Body of pancreas (tissue), 4 donors: ENCODE results near the gene ASB5. TPM values are rescaled to one million over a fixed set of nuclear protein-coding genes. Genes with fewer than 3 reads are reported as not detected.

Source experiments
- ATAC-seq: fragments of 150-250 bp; one replicate; pipeline ENCODE4 v1.9.1; 2016
- DNase-seq, 4 donors: peaks; one replicate each; pipeline ENCODE4 v3.0.0-alpha.2; 2019
- H3K27ac ChIP-seq, 4 donors: fragments of 200-600 bp; sonication (generic); 1 replicate in 3 of 4; 2 replicates in 1 of 4; pipeline versions ENCODE4 v1.5.1 to v1.6.1; 2016 to 2019; ENCODE audit warnings: mild to moderate bottlenecking in 1 of 4, mixed read lengths in 1 of 4, moderate library complexity in 1 of 4
- H3K27me3 ChIP-seq, 2 donors: fragments of 200-600 bp; sonication (generic); one replicate each; pipeline ENCODE4 v1.6.0; 2016; ENCODE audit warnings: mild to moderate bottlenecking in 1 of 2
- H3K36me3 ChIP-seq, 2 donors: fragments of 200-600 bp; sonication (generic); replicated peaks in 1 of 2; 2 replicates each; pipeline ENCODE4 v1.5.1; 2016; ENCODE audit warnings: low read depth in 2 of 2; ENCODE audit not compliant: insufficient read depth in 1 of 2
- H3K4me1 ChIP-seq: fragments of 200-600 bp; sonication (generic); one replicate; pipeline ENCODE4 v1.6.0; 2016
- H3K4me3 ChIP-seq, 2 donors: fragments of 200-600 bp; sonication (generic); 1 replicate in 1 of 2; 2 replicates in 1 of 2; pipeline ENCODE4 v1.5.1; 2016 to 2019
- H3K9me3 ChIP-seq, 3 donors: fragments of 200-600 bp; sonication (generic); 1 replicate in 2 of 3; 2 replicates in 1 of 3; pipeline ENCODE4 v1.5.1; 2016
- CTCF ChIP-seq, 7 experiments: fragments of 450-650 bp in 4 of 7; fragments of 200-600 bp in 3 of 7; sonication (generic) in 3 of 7; IDR thresholded peaks; one replicate each; pipeline ENCODE4 v1.5.1; 2016 to 2019; ENCODE audit warnings: antibody characterized with exemption in 7 of 7
- POLR2A ChIP-seq, 3 donors: fragments of 450-650 bp; IDR thresholded peaks; one replicate each; pipeline ENCODE4 v1.6.1; 2016; ENCODE audit warnings: antibody characterized with exemption in 3 of 3, mild to moderate bottlenecking in 2 of 3
- WGBS, 2 donors: methylation state at CpG; one replicate each; pipeline ENCODE4 v1.1.5; 2017; 5-methylcytosine and 5-hydroxymethylcytosine counted together
- intact Hi-C: fragments of 100-400 bp; cut with DNase I; formaldehyde crosslinking; loops from one replicate; pipeline ENCODE4 v1.15.1; 2023
- total RNA-seq, 2 donors: library from RNA; depleted of rRNA; stranded (reverse); fragments of >200 nt; gene quantifications; one replicate each; pipeline ENCODE4 v1.1.0, GENCODE V29; 2016

The ASB5 gene
- total RNA-seq, 2 donors from 2014 or later: not detected

GRCh38 chr4:176292920-176293319 is 23.9 kb upstream of the ASB5 start:
- ATAC-seq (no peak), DNase-seq (no peak)
- Histone ChIP-seq H3K9me3 (no peaks in the 10 kb centered on the region), H3K27me3 (no peaks in the 10 kb centered on the region), H3K4me1 (no peaks in the 10 kb centered on the region), H3K36me3 (no peaks in the 10 kb centered on the region), H3K27ac (no peak overlapping the region), H3K4me3 (no peak overlapping the region)
- 65 to 69% methylated on average over 1 of the region's 1 CpG for WGBS, 2 donors
- intact Hi-C loops: no loop called here
- no peak for TF ChIP-seq POLR2A (IDR thresholded peaks at IDR 0.05)
- TF ChIP-seq CTCF (IDR thresholded peaks at IDR 0.05): no peak

GRCh38 chr4:176291748-176292147 is 22.7 kb upstream of the ASB5 start:
- H3K36me3 ChIP-seq: no peaks in the 10 kb centered on the region
- ATAC-seq (no peak), DNase-seq (no peak)
- H3K27me3 ChIP-seq: no peaks in the 10 kb centered on the region
- H3K4me1 ChIP-seq: no peaks in the 10 kb centered on the region
- no peak overlapping the region for H3K4me3 ChIP-seq
- no peak overlapping the region for H3K27ac ChIP-seq
- TF ChIP-seq CTCF (IDR thresholded peaks at IDR 0.05): no peak
- TF ChIP-seq POLR2A (IDR thresholded peaks at IDR 0.05): no peak
- intact Hi-C loops: no loop called here
- H3K9me3 ChIP-seq: no peaks in the 10 kb centered on the region
- WGBS, 2 donors: 84 to 92% methylated on average over 3 of the region's 3 CpGs

- no peak for TF ChIP-seq CTCF (IDR thresholded peaks at IDR 0.05)
- TF ChIP-seq POLR2A (IDR thresholded peaks at IDR 0.05): no peak
- DNase-seq (no peak), ATAC-seq (no peak)
- no peak overlapping the region for H3K4me3 ChIP-seq
- no peaks in the 10 kb centered on the region for H3K9me3 ChIP-seq
- intact Hi-C loops: no loop called here
- 92 to 93% methylated on average over 3 of the region's 3 CpGs for WGBS, 2 donors
- no peaks in the 10 kb centered on the region for H3K27me3 ChIP-seq
- no peak overlapping the region for H3K27ac ChIP-seq
- H3K36me3 ChIP-seq: no peaks in the 10 kb centered on the region
- no peaks in the 10 kb centered on the region for H3K4me1 ChIP-seq
Observed at GRCh38 chr4:176290520-176290919, 21.5 kb upstream of the ASB5 start.

- TF ChIP-seq CTCF (IDR thresholded peaks at IDR 0.05): no peak
- TF ChIP-seq POLR2A (IDR thresholded peaks at IDR 0.05): no peak
- H3K4me1 ChIP-seq: no peaks in the 10 kb centered on the region
- no peak overlapping the region for H3K4me3 ChIP-seq
- intact Hi-C loops: no loop called here
- no peaks in the 10 kb centered on the region for H3K27me3 ChIP-seq
- no peaks in the 10 kb centered on the region for H3K9me3 ChIP-seq
- H3K36me3 ChIP-seq: no peaks in the 10 kb centered on the region
- 84 to 85% methylated on average over 6 of the region's 6 CpGs for WGBS, 2 donors
- DNase-seq (no peak), ATAC-seq (no peak)
- H3K27ac ChIP-seq: no peak overlapping the region
Observed at GRCh38 chr4:176289561-176289960, 20.5 kb upstream of the ASB5 start.

GRCh38 chr4:176288020-176288419 is 19.0 kb upstream of the ASB5 start:
- no peak for DNase-seq
- no peak overlapping the region for H3K27ac ChIP-seq
- TF ChIP-seq POLR2A (IDR thresholded peaks at IDR 0.05) (no peak), CTCF (IDR thresholded peaks at IDR 0.05) (no peak)
- H3K4me3 ChIP-seq: no peak overlapping the region
- H3K36me3 ChIP-seq: no peaks in the 10 kb centered on the region
- no peaks in the 10 kb centered on the region for H3K4me1 ChIP-seq
- H3K27me3 ChIP-seq: no peaks in the 10 kb centered on the region
- no peaks in the 10 kb centered on the region for H3K9me3 ChIP-seq
- ATAC-seq: no peak
- intact Hi-C loops: no loop called here
